ENCODE data around the gene DCAF8.

Gene DCAF8

GRCh38 chr1:160186246-160186645 is 76.1 kb downstream of the DCAF8 start:
- no peak overlapping the region for H3K27ac Mint-ChIP-seq
- H3K9me3 Mint-ChIP-seq: no peaks in the 10 kb centered on the region
- no peak overlapping the region for H3K4me3 Mint-ChIP-seq
- no peaks in the 10 kb centered on the region for H3K4me1 Mint-ChIP-seq
- ATAC-seq: no peak
- DNase-seq (ENCODE audit: low spot score in 2 of 2): no peak
- H3K36me3 Mint-ChIP-seq: no peaks in the 10 kb centered on the region

- no peaks in the 10 kb centered on the region for H3K9me3 Mint-ChIP-seq
- ATAC-seq (no peak), DNase-seq (ENCODE audit: low spot score in 2 of 2) (no peak)
- H3K36me3 Mint-ChIP-seq: no peaks in the 10 kb centered on the region
- H3K4me1 Mint-ChIP-seq: no peaks in the 10 kb centered on the region
- no peak overlapping the region for H3K4me3 Mint-ChIP-seq
- no peak overlapping the region for H3K27ac Mint-ChIP-seq
Measured at GRCh38 chr1:160179336-160179735, 83.0 kb downstream of the DCAF8 start.

- Mint-ChIP-seq H3K36me3 (no peaks in the 10 kb centered on the region), H3K4me1 (no peaks in the 10 kb centered on the region), H3K4me3 (no peak overlapping the region), H3K27ac (no peak overlapping the region), H3K9me3 (no peaks in the 10 kb centered on the region)
- DNase-seq (ENCODE audit: low spot score in 2 of 2) (no peak), ATAC-seq (no peak)
Measured at GRCh38 chr1:160178731-160179130, 83.6 kb downstream of the DCAF8 start.

- ATAC-seq (no peak), DNase-seq (ENCODE audit: low spot score in 2 of 2) (no peak)
- no peak overlapping the region for H3K27ac Mint-ChIP-seq
- H3K4me1 Mint-ChIP-seq: no peaks in the 10 kb centered on the region
- H3K36me3 Mint-ChIP-seq: no peaks in the 10 kb centered on the region
- no peaks in the 10 kb centered on the region for H3K9me3 Mint-ChIP-seq
- H3K4me3 Mint-ChIP-seq: no peak overlapping the region
Measured at GRCh38 chr1:160177667-160178066, 84.7 kb downstream of the DCAF8 start.

GRCh38 chr1:160177231-160177630 is 85.1 kb downstream of the DCAF8 start:
- ATAC-seq (no peak), DNase-seq (ENCODE audit: low spot score in 2 of 2) (no peak)
- Mint-ChIP-seq H3K4me3 (no peak overlapping the region), H3K4me1 (no peaks in the 10 kb centered on the region), H3K9me3 (no peaks in the 10 kb centered on the region), H3K27ac (no peak overlapping the region), H3K36me3 (no peaks in the 10 kb centered on the region)

DNA sequence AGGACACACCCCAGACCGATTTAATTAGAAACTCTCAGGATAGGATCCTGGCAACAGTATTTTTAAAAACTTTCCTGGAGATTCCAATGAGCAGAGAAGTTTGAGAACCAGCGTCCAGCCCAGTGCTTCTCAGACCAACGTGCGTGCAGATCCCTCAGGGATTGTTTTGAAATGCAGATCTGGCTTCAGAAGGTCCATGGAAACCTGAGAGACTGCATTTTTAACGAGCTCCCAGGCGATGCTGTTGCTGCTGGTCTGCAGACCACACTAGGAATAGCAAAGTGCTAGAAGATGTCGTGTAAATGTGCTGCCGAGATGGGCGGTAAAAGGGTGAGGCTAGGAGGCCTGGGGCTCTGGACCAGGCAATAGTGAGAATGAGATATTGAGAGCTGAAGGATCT is 90.4 kb downstream of the DCAF8 start:
- no peaks in the 10 kb centered on the region for H3K9me3 Mint-ChIP-seq
- H3K27ac Mint-ChIP-seq: no peak overlapping the region
- ATAC-seq (no peak), DNase-seq (ENCODE audit: low spot score in 2 of 2) (no peak)
- H3K36me3 Mint-ChIP-seq: no peaks in the 10 kb centered on the region
- H3K4me3 Mint-ChIP-seq: no peak overlapping the region
- H3K4me1 Mint-ChIP-seq: peaks cover 12% of the 10 kb centered on the region

DNA sequence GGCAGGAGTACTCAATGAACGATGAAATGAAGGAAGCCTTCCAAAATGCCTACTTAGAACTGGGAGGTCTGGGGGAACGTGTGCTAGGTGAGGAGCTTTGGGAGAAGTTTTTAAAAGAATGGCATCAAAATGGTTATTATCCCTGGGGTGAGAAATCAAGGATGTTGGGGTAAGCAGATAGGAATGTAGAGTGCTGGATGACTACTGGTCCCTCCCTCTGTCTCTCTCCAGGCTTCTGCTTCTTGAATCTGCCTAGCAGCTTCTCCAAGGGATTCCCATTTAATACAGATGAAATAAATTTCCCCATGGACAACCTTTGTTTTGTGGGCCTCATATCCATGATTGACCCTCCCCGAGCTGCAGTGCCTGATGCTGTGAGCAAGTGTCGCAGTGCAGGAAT is 91.0 kb downstream of the DCAF8 start:
- no peak overlapping the region for H3K27ac Mint-ChIP-seq
- ATAC-seq (no peak), DNase-seq (ENCODE audit: low spot score in 2 of 2) (no peak)
- no peak overlapping the region for H3K4me3 Mint-ChIP-seq
- H3K36me3 Mint-ChIP-seq: no peaks in the 10 kb centered on the region
- H3K4me1 Mint-ChIP-seq: peaks cover 18% of the 10 kb centered on the region
- H3K9me3 Mint-ChIP-seq: no peaks in the 10 kb centered on the region

DNA sequence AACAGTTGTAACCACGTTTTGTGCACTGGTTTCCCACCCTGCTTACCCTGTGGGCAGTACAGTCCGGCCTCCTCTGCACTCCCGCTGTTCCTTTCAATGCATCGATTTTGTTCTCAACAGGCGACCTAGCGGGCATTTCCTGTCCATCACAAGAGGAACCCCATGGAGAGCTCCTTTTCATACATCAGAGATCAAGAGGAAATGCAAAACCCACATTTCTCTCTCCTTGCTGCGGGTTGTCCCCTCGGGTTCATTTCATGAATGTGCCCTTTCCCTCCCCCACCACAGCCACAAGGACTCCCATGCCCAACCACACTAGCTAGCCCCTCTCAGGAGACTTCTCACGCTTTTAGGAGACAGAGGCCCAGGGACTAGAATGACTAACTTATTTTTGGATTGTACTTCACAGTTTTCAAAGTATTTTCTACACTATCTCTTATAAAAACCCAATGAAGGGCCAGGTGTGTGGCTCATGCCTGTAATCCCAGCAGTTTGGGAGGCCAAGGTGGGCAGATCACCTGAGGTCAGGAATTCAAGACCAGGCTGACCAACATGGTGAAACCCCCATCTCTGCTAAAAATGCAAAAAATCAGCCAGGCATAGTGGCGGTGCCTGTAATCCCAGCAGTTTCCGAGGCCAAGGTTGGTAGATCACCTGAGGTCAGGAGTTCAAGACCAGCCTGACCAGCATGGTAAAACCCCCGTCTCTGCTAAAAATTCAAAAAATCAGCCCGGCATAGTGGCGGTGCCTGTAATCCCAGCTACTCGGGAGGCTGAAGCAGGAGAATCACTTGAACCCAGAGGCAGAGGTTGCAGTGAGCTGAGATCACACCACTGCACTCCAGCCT is 92.6 kb downstream of the DCAF8 start:
- Mint-ChIP-seq H3K4me1 (peaks cover 19% of the 10 kb centered on the region), H3K36me3 (no peaks in the 10 kb centered on the region), H3K27ac (peak overlapping the region; percentile 35), H3K9me3 (no peaks in the 10 kb centered on the region), H3K4me3 (no peak overlapping the region)
- ATAC-seq (peak; percentile 86), DNase-seq (ENCODE audit: low spot score in 2 of 2) (peak in 1 of 2 donors; percentile 67)

DNA sequence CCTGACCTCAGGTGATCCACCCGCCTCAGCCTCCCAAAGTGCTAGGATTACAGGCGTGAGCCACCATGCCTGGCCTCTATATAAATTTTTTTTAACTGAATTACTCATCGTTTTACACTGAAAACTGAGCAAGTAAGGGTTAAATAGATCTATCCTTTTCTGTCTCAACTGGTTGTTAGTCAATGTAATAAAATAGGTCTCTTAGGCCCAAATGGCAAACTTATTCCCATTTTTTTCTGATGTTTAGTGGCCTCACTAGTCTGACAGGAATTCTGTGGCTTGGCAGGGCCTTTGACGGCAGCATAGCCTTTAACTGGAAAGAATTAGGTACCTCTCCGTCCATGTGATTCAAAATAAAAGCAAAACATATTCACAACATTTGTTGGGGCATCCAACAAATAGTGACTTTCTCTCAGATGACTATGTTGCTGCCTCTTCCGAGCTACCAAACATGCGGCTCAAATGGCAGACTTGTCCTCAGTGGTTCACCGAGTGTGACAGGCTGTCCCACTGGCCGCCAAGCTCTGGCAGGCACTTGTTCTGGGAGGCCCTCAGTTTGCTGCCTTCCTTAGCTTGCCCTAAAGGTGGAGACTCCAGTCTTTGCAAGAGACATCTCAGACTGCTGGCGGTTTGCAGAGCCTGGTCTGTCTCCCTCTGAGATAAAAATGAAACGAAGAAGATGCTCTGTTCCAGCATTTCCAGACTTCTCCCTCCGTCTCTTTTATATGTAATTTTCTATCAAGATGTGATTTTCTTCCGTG is 93.6 kb downstream of the DCAF8 start:
- Mint-ChIP-seq H3K9me3 (no peaks in the 10 kb centered on the region), H3K27ac (no peak overlapping the region), H3K36me3 (no peaks in the 10 kb centered on the region), H3K4me1 (peaks cover 19% of the 10 kb centered on the region), H3K4me3 (no peak overlapping the region)
- no peak for DNase-seq (ENCODE audit: low spot score in 2 of 2)
- no peak for ATAC-seq

- no peak overlapping the region for H3K27ac Mint-ChIP-seq
- no peak for ATAC-seq
- H3K4me1 Mint-ChIP-seq: peaks cover 19% of the 10 kb centered on the region
- DNase-seq (ENCODE audit: low spot score in 2 of 2): no peak
- H3K9me3 Mint-ChIP-seq: no peaks in the 10 kb centered on the region
- no peak overlapping the region for H3K4me3 Mint-ChIP-seq
- no peaks in the 10 kb centered on the region for H3K36me3 Mint-ChIP-seq
Measured at GRCh38 chr1:160168016-160168415, 94.3 kb downstream of the DCAF8 start.

GRCh38 chr1:160167580-160167979 is 94.8 kb downstream of the DCAF8 start:
- Mint-ChIP-seq H3K36me3 (no peaks in the 10 kb centered on the region), H3K27ac (no peak overlapping the region), H3K4me1 (peaks cover 19% of the 10 kb centered on the region), H3K9me3 (no peaks in the 10 kb centered on the region), H3K4me3 (no peak overlapping the region)
- DNase-seq (ENCODE audit: low spot score in 2 of 2) (no peak), ATAC-seq (peak; percentile 65)

DNA sequence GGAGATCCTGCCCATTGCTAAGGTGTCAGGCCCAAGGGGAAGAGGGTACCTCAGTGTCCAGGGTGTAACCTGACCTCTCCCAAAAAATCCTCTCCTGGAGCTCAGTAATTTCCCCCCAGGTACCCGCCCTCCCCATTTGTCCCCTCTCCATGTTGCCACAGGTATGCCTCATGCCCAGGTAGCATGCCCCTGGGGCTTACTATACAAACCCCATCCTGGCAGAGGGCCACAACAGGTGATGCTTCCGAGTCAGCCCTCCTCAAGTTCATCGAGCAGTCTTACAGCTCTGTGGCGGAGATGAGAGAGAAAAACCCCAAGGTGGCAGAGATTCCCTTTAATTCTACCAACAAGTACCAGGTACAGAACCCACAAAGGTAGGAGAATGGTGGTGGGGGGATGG is 95.3 kb downstream of the DCAF8 start:
- no peak overlapping the region for H3K4me3 Mint-ChIP-seq
- H3K4me1 Mint-ChIP-seq: peaks cover 19% of the 10 kb centered on the region
- DNase-seq (ENCODE audit: low spot score in 2 of 2): no peak
- ATAC-seq: no peak
- H3K9me3 Mint-ChIP-seq: no peaks in the 10 kb centered on the region
- H3K27ac Mint-ChIP-seq: no peak overlapping the region
- no peaks in the 10 kb centered on the region for H3K36me3 Mint-ChIP-seq

DNA sequence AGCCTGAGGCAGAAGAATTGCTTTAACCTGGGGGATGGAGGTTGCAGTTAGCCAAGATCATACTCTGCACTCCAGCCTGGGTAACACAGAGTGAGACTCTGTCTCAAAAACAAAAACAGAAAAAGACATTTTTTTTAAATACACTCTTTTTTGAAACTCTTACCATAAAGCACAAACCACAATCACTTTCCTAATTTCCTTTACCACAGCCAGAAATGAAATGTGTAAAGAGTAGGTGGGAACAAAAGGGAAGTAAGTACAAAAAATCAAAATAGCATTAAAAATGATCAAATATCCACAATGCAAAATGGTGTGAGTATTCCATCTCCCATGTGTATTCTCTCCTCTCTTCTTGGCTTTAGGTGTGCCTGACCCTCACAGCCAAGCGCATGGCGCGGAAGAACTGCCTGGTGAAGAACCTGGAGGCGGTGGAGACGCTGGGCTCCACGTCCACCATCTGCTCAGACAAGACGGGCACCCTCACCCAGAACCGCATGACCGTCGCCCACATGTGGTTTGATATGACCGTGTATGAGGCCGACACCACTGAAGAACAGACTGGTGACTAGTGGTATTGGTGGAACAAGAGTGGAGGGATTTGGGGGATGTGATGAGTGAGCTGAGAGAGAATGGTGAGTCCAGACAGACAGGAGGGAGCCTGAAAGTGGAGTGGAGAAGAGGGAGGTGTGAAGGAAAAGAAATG is 96.0 kb downstream of the DCAF8 start:
- no peaks in the 10 kb centered on the region for H3K36me3 Mint-ChIP-seq
- DNase-seq (ENCODE audit: low spot score in 2 of 2): no peak
- no peak for ATAC-seq
- no peaks in the 10 kb centered on the region for H3K9me3 Mint-ChIP-seq
- H3K4me3 Mint-ChIP-seq: no peak overlapping the region
- peaks cover 19% of the 10 kb centered on the region for H3K4me1 Mint-ChIP-seq
- H3K27ac Mint-ChIP-seq: no peak overlapping the region

All from stimulated activated effector memory CD8-positive, alpha-beta T cell treated with anti-CD3 and anti-CD28 coated beads, Interleukin-12 subunit alpha, Interleukin-12 subunit beta, amount 100 ng/mL, for 72 hours (primary cell).